ENCODE measurements around the gene TEX2.
"Not testable (repeated sequence)": the region's sequence is repeated elsewhere in the genome, so short reads cannot be mapped to it uniquely, and the experiment has no call there.

The TEX2 gene

DNA sequence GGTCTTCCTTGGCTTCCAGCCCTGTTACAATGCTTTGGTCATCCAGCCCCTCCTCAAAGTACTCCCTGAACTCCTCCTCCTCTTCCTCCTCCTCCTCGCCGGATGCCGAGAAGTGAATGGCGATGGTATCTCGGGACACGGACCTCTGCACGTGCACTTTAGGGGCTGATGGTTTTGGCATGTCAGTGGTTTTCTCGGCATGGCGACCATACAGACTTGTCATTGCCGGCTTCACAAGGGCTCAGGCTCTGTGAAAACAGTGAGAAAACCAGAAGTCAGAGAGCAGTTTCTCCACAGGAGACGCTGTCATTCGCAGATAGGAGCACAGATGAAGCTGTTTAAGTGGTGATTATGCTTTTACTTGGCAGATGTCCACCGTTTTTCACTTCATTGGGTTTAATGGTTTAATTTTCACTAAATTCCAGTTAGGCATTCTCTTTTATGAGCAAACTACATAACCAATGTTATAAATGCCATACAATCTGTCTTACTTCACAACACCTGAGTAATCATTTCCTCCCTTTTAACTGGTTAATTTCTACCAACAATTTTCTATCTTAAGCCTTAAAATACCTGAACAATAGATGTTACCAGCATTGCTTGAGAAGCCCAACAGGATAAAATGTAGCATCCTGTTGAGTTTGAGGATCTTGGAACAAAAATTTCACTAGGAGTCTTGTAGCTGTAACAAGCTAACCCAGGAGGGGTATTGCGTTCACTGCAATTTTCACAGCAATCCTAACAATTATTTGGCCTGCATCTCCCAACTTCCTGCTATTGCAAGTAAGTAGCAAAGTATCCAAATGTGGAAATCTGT, 48.9 kb downstream of the TEX2 start:
- no peak for DNase-seq (ENCODE audit: low read depth)

DNA sequence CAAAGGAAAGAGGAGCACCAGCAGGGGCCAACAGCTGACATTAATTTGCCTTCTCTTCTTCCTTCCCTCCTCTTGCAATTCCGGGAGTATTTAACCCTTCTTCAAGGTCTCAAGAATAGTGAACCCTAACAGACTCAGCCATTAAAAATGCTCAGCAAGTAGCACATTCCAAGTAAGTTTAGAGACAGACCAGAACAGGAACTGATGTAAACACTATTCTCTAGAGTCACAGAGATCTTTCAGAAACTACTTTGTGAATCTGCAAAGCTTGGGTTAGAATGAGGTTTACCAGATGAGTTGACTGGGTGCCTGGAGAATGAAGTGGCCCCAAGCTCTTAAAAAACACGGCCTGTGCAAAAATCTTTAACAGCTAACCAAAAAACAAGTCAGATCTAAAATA, 50.9 kb downstream of the TEX2 start:
- no peak for DNase-seq (ENCODE audit: low read depth)

DNA sequence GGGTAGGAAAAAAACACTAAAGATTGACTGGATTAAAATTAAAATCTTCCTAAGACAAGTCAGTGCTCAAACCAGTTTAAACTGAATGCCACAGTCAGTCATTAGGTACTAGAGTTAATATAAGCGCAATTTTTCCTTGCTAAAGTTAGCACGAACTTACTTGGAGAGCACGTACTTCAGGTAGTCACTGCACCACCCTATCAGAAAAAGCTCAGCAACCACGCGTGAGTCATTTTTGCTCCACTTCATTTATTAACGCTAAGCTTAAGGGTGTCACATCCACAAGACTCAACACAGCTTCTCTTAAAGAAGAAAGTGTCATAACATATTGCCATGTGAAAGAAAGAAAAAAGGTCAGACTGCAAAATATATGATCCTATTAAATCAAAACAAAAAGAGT, 53.1 kb downstream of the TEX2 start:
- no peak for DNase-seq (ENCODE audit: low read depth)

GRCh38 chr17:64209356-64209941, 53.6 kb downstream of the TEX2 start:
- DNase-seq (ENCODE audit: low read depth) = no peak

DNA sequence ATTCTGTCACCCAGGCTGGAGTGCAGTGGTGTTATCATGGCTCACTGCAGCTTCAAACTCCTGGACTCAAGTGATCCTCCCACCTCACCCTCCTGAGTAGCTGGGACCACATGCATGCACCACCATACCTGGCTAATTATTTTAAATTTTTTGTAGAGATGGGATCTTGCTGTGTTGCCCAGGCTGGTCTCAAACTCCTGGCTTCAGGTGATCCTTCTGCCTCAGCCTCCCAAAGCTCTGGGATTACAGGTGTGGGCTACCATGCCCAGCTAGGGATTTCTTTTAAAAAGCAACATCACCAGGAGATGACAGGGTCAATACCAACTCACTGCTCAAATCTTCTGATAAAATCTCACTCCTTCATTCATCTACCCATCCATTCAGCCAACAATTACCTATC, 54.4 kb downstream of the TEX2 start:
- DNase-seq (ENCODE audit: low read depth) = not testable (repeated sequence)

GRCh38 chr17:64205804-64206203, 57.3 kb downstream of the TEX2 start:
- no peak for DNase-seq (ENCODE audit: low read depth)

DNA sequence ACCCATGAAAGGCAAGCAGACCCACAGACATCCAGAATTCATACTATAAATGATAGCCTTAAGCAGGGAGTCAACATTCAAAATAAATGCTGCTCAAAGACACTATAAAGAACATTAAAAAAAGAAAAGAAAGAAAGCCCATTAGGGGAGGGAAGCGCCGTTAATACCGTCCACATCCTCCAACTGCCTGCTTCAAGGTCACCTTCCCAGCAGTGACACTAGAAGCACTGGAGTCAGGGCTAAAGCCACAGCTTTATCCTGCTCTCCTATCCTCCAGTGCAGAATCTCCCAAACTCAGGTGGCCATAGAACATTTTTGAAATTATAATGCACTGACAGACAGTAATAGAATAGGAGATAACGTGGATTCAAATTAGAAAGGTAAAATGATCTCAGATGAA, 59.4 kb downstream of the TEX2 start:
- DNase-seq (ENCODE audit: low read depth) = no peak

DNA sequence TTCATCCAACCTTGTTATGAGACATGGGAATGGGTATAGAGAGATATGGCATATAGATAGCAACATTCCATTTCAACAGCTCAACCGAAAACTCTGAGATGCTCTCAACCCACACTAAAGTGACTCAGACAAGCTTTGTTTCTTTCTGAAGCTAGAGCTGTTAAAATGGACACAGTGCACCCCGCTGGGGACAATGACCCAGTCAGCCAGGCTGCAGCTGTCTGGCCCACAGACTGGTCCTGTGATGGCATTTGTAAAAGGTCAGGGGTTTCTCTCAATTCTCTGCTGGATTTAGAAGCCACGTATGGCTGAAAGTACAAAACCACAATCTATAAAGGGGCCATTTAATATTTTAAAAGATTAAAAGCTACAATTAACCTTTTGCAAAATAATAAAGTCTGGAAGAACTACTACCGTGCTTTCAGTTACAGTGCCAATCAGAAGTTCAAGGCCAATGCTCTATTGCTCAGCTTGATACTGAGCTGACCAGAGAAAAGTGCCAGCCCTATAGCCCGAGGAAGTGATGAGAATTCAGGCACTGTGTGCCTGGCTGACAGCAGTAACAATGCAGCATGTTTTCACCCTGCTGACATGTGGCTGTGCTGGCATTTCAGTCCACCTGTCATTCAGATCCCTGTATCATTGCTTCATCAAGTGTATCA, 60.2 kb downstream of the TEX2 start:
- DNase-seq (ENCODE audit: low read depth) = no peak

- DNase-seq (ENCODE audit: low read depth) = no peak
These were observed 62.7 kb downstream of the TEX2 start for GRCh38 chr17:64200080-64201032.

DNA sequence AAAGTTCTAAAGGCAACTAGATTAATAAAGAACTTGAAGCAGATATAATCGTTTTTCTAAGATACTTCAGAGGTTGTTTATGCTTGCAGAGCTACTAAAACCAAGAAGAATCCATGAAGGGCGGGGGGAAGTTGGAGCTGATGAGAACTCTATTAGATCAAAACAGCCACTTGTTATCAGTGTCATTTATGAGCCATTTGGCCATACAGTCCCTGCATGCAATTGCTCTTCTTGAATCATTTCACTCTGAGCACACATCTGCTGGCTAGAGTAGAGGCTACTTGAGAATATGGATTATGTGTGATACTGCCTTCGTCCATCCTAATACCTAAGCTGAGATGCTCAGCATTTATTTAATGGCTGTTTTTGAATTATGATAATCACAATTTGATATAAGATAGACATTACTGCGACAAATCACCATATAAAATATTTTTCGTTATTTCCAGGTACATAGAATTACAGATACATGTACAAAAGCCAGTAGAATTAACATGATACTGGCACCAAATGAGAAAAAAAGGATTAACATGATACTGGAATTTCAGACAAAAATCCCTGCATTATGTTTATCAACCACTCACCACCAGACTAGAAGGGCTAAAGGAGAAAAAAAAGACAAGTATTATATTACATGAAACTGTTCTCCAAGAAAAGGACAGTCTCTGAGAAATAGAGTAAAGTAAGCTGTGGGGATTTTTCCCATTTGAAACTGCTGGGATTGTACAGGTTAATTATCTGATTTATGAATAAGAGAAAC, 64.5 kb downstream of the TEX2 start:
- DNase-seq (ENCODE audit: low read depth) = no peak

GRCh38 chr17:64196601-64197000, 66.5 kb downstream of the TEX2 start:
- DNase-seq (ENCODE audit: low read depth) = no peak

DNA sequence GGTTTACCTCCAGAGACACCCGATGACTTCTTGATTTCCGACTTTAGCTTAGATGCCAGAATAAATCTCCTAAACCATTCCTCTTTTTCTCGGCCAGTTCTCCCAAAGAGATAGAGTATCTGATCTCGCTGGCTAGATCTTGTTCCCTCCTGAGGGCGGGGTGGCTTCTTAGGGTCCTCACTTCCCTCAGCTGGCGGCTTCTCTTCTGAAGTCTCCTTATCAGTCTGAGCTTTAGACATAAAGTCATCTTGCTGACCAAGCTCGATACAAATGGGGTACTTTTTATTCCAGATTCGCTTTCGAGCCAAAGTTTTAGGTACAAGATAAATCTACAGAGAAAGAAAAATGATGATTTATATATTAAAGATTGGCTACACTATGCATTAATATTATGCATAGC, 69.5 kb downstream of the TEX2 start:
- DNase-seq (ENCODE audit: low read depth) = no peak

DNA sequence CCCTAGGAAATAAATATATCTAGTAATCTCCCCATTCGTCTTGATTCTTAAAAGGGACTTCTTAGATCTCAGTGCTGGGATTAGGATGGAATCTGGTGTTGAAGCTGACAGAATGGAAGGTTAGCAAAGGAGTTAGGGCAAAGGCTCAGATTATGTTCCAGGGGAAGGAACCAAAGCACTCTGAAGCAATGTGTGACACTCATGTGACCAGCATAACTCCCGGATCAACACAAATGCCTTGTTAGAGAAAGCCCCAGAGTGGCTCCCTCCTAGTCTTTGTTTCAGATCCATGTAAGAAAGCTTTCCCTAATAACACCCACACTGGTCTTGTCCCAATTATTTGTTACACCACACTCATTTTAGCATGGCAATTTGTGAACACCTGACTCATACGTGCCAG, 70.5 kb downstream of the TEX2 start:
- no peak for DNase-seq (ENCODE audit: low read depth)

DNA sequence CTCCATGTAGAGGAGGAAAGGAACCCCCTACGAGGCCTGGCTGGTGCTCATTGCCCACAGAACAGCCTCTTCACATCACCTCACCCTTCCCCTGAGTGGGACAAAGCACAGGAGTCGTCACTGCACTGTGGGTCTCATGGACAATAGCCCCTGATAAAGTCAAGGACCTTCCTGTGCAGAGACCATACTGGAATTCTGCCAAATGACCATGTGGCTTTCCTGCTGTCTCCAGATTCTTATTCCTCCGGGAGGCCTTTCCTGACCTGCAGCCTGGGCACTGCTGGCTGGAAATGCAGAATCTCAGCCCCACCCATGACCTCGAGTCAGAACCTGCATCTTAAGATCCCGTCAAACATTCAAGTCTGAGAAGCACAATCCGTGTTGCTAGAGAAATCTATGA, 72.6 kb downstream of the TEX2 start:
- no peak for DNase-seq (ENCODE audit: low read depth)

DNA sequence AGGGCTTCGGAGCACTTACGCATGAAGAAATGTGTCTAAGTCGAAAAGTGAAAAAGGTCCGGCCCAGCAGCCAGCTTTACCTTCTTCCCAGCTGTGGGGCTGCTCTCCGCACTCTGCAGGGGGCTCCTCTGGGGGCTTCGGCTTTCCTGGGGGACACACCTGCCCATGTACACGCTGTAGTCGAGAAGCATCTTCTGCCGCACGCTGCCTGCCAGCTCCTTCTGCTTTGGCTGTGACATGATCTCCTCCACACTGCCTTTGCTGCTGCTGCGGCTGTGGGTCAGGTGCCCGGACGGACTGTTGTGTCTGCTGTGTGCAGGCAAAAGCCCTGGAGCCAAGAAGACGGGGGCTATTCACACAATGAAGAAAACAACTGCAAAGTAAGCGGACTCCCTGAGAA, 75.0 kb downstream of the TEX2 start:
- no peak for DNase-seq (ENCODE audit: low read depth)

DNA sequence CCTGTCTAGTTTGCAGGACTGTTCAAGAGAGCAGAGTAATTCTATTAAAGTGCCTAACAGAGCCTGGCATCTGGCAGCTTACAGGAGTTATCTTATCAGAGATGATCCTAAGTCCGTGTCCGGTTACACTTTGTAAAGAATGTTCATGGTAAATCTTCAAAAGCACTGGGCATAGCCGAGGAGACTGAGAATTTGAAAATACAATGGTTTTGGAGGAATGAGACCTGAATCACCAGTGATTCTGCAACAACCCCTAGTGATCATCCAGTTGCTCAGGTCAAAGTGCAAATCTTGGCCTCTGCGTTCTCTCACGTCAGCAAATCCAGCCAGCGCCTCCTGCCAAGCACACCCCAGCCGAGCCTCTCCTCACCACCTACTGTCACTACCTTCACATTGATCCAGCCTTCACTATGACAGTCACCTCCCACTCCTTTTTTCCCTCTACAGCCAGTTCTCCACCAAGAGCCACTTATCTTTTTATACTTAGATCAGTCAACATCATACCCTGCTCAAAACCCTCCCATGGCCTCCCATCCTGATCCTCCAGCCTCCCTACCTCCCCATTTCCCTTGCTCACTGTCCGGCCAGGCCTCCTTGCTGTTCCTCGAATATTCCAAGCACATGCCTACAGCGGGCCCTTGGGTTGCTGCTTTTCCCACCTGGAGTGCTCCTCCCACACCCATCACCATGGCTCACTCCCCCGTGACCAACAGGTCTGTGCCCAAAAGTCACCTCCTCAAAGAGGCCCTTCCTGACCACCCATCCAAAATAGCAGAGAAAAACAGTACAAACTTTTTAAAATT, 75.8 kb downstream of the TEX2 start:
- no peak for DNase-seq (ENCODE audit: low read depth)

DNA sequence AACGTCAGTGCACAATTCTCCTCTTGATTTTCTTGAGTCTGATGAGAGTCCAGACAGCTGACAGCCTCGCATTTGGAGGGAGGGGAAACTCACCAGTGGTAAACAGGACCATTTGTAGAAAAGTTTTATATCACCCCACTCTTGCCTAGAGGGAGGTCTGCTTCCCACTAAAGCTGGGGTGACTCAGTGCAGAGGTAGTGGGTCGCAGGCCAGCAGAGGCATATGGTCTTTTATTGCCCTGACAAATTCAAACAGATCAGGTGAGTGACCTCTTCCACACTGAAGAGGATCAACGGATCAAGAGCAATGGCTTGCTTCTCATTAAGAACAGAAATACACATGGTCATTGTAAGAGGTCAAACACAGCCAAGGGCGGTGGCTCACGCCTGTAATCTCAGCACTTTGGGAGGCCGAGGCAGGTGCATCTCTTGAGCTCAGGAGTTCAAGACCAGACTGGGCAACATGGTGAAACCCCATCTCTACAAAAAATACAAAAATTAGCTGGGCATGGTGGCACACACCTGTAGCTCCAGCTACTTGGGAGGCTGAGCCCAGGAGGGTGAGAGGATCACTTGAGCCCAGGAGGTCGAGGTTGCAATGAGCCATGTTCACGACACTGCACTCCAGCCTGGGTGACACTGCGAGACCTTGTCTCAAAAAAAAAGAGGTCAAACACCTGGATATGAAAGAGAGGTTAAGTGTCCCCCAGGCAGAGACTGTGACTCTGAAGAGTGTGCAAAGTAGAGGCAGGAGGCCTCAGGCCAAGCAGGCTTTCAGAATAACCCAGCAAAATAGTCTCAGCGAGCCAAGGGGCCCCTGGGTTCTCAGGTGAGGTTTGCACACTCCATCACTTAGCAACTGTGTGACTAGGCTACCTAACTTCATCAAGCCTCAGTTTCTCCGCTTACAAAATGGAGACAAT, 76.6 kb downstream of the TEX2 start:
- DNase-seq (ENCODE audit: low read depth) = no peak

DNA sequence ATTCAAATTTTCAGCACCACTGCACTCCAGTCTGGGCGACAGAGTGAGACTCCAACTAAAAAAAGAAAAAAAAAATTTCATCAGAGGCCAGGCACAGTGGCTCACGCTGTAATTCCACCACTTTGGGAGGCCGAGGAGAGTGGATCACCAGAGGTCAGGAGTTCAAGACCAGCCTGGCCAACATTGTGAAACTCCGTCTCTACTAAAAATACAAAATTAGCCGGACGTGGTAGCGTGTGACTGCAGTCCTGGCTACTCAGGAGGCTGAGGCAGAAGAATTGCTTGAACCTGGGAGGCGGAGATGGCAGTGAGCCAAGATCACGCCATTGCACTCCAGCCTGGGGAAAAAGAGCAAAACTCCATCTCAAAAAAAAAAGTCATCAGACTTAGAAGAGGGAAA, 77.5 kb downstream of the TEX2 start:
- not testable (repeated sequence) for DNase-seq (ENCODE audit: low read depth)

DNA sequence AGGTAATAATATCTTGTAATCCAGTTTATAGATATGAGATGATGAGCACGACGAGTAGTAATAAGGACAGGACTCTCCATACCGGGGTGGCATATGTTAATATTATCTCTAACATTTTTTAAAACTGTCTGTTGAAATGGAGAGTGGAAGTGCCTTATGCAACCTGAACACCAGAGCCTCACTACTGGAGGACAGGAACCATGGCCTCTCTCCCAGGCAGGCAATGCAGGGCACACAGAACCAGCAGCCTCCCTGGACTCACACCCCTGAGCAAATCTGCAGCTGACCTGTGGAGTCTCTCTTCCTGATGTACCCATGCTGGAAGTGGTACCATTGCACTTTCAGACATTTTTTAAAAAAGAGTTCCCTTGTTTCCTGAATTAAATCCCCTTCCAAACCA, 78.0 kb downstream of the TEX2 start:
- DNase-seq (ENCODE audit: low read depth) = no peak

DNA sequence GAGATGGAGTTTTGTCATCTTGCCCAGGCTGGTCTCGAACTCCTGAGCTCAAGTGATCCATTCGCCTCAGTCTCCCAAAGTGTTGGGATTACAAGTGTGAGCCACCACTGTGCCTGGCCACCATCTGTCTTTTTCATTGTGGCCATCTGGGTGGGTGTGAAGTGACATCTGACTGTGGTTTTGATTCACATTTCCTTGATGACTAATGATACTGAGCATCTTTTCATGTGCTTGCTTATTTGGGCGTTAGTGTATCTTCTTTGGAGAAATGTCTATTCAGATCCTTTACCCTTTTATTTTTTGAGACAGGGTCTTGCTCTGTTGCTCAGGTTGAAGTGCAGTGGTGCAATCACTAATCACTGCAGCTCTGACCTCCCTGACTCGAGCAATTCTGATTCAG, 79.2 kb downstream of the TEX2 start:
- DNase-seq (ENCODE audit: low read depth) = no peak

All from T-helper 22 cell (primary cell).